K562 (cell line): Measurements from ENCODE around the gene ERVK3-1. TPM values are rescaled to one million over a fixed set of nuclear protein-coding genes. Genes with fewer than 3 reads are reported as not detected.

Experiments used
- ARID4B ChIP-seq: sonication (generic); formaldehyde crosslinking; IDR thresholded peaks from 2 replicates; pipeline ENCODE4 v1.8.0; 2022; ENCODE audit warnings: mild to moderate bottlenecking, missing genetic modification reagents
- BMI1 ChIP-seq: fragments of 150-350 bp; IDR thresholded peaks from 2 replicates; pipeline ENCODE4 v1.6.1; 2014; ENCODE audit warnings: low read length
- CEBPB ChIP-seq: fragments of 450-650 bp; IDR thresholded peaks from 2 replicates; pipeline ENCODE4 v1.6.1; 2016; ENCODE audit warnings: missing genetic modification characterization, missing compliant biosample characterization
- CEBPG ChIP-seq, 3 experiments: fragments of 200-800 bp in 1 of 3; sonication (Bioruptor generic) in 1 of 3; sonication (generic) in 1 of 3; formaldehyde crosslinking in 1 of 3; IDR thresholded peaks in 2 of 3; conservative IDR thresholded peaks in 1 of 3; 2 replicates each; pipeline versions ENCODE4 v1.6.1 to v1.8.0; 2016 to 2022; ENCODE audit warnings: missing compliant biosample characterization in 2 of 3, missing genetic modification characterization in 2 of 3, mild to moderate bottlenecking in 1 of 3, missing genetic modification reagents in 1 of 3
- KDM1A ChIP-seq, 2 experiments: fragments of 450-650 bp; IDR thresholded peaks; 2 replicates each; pipeline ENCODE4 v1.6.1; 2016; ENCODE audit warnings: mild to moderate bottlenecking in 2 of 2
- MBD1 ChIP-seq: fragments of 250-450 bp; sonication (Bioruptor Pico); IDR thresholded peaks from 2 replicates; pipeline ENCODE4 v1.8.0; 2022; ENCODE audit warnings: inconsistent platforms
- MYC ChIP-seq, 2 experiments: fragments of 250-450 bp in 1 of 2; sonication (Bioruptor Pico) in 1 of 2; IDR thresholded peaks; 2 replicates each; pipeline versions ENCODE4 v1.5.1 to v1.6.1; 2012 to 2021; ENCODE audit warnings: low read depth in 2 of 2, borderline replicate concordance in 1 of 2, improper control_type of control experiment in 1 of 2, low read length in 1 of 2, mild to moderate bottlenecking in 1 of 2, moderate library complexity in 1 of 2
- NFYB ChIP-seq: IDR thresholded peaks from 2 replicates; pipeline ENCODE4 v1.6.1; 2011; ENCODE audit warnings: mild to moderate bottlenecking, moderate library complexity; ENCODE audit not compliant: insufficient read length; ENCODE audit errors: extremely low read depth
- TCF3 ChIP-seq: sonication (generic); formaldehyde crosslinking; IDR thresholded peaks from 2 replicates; pipeline ENCODE4 v1.4.0; 2020; ENCODE audit warnings: mild to moderate bottlenecking, missing genetic modification reagents
- polyA plus RNA-seq, 8 experiments: library from polyadenylated mRNA; depleted of rRNA in 4 of 8; stranded (reverse) in 5 of 8; unstranded in 3 of 8; fragments of >200 nt; fragmentation: Nextera tagmentation in 2 of 8; fragmentation: Illumina TruSeq in 1 of 8; extraction: Ambion mirVana in 2 of 8; extraction: Trizol in 1 of 8; gene quantifications; 2 replicates each; pipeline versions ENCODE4 v1.2.1 to v1.2.3, GENCODE V29; 2011 to 2014; ENCODE audit warnings: inconsistent platforms in 1 of 8, missing spikeins in 1 of 8
- total RNA-seq, 7 experiments: library from RNA; depleted of rRNA in 6 of 7; stranded (reverse); fragments of >200 nt in 6 of 7; fragmentation: Illumina TruSeq in 2 of 7; extraction: Trizol in 2 of 7; gene quantifications; 2 replicates each; pipeline versions ENCODE4 v1.2.1 to v1.2.3, GENCODE V29; 2011 to 2021; ENCODE audit warnings: low replicate concordance in 1 of 7

The ERVK3-1 gene
- total and polyA plus RNA-seq, 9 of the 15 experiments (the other 6 are each of a cell fraction or from before 2014, with no cell fraction given), result 87.6 to 299 (median 119) TPM

- TF ChIP-seq BMI1 (no peak), CEBPB (peak; percentile 56), MYC (IDR thresholded peaks at IDR 0.05; ENCODE audit: low read depth, low read length) (peak; percentile 47; the same call in 1 of the 2 replicates), MYC (CRISPR knock-in tag; IDR thresholded peaks at IDR 0.05; ENCODE audit: borderline replicate concordance, low read depth) (no peak), NFYB (no peak), TCF3 (CRISPR knock-in tag) (peak; percentile 50), CEBPG (CRISPR knock-in tag; IDR thresholded peaks at IDR 0.05) (no peak), CEBPG (tag; conservative IDR thresholded peaks at IDR 0.05 in 1 of 2, IDR thresholded peaks at IDR 0.05 in 1 of 2) (peak in 1 of 2 experiments; percentile 63; a peak in 2 of 4 replicates), MBD1 (CRISPR knock-in tag) (no peak), ARID4B (CRISPR knock-in tag) (no peak), KDM1A (IDR thresholded peaks at IDR 0.05) (no peak)
- TF ChIP-seq, all 486 proteins: peak for 15
Observed at GRCh38 chr19:58304255-58304654, 922 bp upstream of the ERVK3-1 start (continued).
